ENCODE data around the gene PMM1. TPM values are rescaled to one million over a fixed set of nuclear protein-coding genes. Genes with fewer than 3 reads are reported as not detected.

Gene PMM1
- total and polyA plus RNA-seq, 3 experiments from 2014 or later, result 27.5 to 33.3 (median 33.2) TPM

DNA sequence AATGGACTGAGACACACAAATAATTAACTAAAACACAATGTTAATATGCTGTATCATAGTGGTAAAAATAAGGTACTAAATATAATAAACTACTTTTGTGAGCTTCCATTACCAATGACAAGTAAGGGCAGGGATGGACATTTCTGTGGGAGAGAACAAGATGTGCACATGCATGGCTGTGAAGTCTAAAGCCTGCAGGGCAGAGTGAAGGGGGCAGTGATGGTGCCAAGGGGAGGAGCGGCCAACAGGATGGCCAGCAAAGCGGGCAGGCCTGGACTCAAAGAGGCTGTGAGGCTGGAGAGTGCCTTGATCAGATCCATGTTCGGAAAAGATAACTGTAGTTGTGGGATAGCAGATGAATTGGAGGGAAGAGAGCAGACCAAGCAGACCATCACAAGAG is 18.7 kb upstream of the PMM1 start:
- no peaks in the 10 kb centered on the region for H3K27me3 ChIP-seq (ENCODE audit: insufficient read depth, low read length, poor library complexity, severe bottlenecking)
- H3K9me3 ChIP-seq (ENCODE audit: low read length), result no peaks in the 10 kb centered on the region
- Mint-ChIP-seq H3K27ac (no peak overlapping the region), H3K27me3 (peaks cover 0 to 10% of the 10 kb centered on the region in 2 donors), H3K4me1 (peaks cover 11 to 26% (median 14%) of the 10 kb centered on the region in 3 donors), H3K36me3 (peaks cover 4 to 38% (median 18%) of the 10 kb centered on the region in 3 donors), H3K9me3 (peaks cover 0 to 3% (median 0%) of the 10 kb centered on the region in 5 donors), H3K4me3 (no peak overlapping the region)
- H3K4me3 ChIP-seq (ENCODE audit: low read length), result no peak overlapping the region
- H3K4me1 ChIP-seq (ENCODE audit: insufficient read depth, low read length), result peaks cover 14% of the 10 kb centered on the region
- ChIA-PET POLR2A (interaction anchor here (0.6 kb wide), 1 partner anchor 71 kb away, joined by 3 read pairs; no protein-coding TSS in a partner anchor), CTCF (no interaction called here)
- H3K27ac ChIP-seq (ENCODE audit: low read depth, low read length), result no peak overlapping the region
- H3K36me3 ChIP-seq (ENCODE audit: insufficient read depth, low read length), result peaks cover 14% of the 10 kb centered on the region
- no peak for DNase-seq

DNA sequence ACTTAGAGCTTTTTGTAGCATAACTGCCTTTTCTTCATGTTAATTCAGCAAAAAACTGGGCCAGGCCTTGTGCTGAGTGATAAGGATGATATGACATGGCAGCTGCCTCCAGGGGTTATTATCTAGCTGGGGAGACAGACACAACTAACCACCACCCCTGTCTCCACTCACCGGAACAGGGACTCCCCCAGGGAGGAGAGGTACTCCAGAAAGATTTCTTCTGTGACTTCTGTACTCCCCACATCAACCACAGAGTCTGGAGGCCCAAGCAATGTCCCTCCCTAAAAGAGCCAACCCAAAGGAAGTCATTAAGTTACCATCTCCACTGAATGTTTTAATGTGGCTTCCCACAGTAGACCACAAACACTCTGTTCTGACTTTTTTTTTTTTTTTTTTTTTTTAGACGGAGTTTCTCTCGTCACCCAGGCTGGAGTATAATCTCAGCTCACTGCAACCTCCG is 14.3 kb upstream of the PMM1 start:
- H3K27me3 ChIP-seq (ENCODE audit: insufficient read depth, low read length, poor library complexity, severe bottlenecking), result no peaks in the 10 kb centered on the region
- Mint-ChIP-seq H3K4me3 (peak overlapping the region; percentile 41 to 85 (median 66)), H3K27ac (peak overlapping the region; percentile 43 to 96 (median 70)), H3K9me3 (peaks cover 0 to 3% (median 0%) of the 10 kb centered on the region in 5 donors), H3K36me3 (peaks cover 15 to 59% (median 27%) of the 10 kb centered on the region in 3 donors), H3K4me1 (peaks cover 23 to 29% (median 24%) of the 10 kb centered on the region in 3 donors), H3K27me3 (peaks cover 0 to 13% of the 10 kb centered on the region in 2 donors)
- POLR2A ChIA-PET, result interaction anchor here (0.6 to 1.6 kb wide), 5 partner anchors 14 to 1128 kb away, joined by 3 to 11 read pairs (median 4); partner anchors contain the start of genes PMM1 and SNU13
- H3K9me3 ChIP-seq (ENCODE audit: low read length), result no peaks in the 10 kb centered on the region
- H3K4me1 ChIP-seq (ENCODE audit: insufficient read depth, low read length), result peaks cover 18% of the 10 kb centered on the region
- H3K27ac ChIP-seq (ENCODE audit: low read depth, low read length), result no peak overlapping the region
- CTCF ChIA-PET, result interaction anchor here (0.6 to 2.0 kb wide), 5 partner anchors 13 to 736 kb away, joined by 3 to 6 read pairs (median 3); no protein-coding TSS in a partner anchor
- DNase-seq, result peak; percentile 44 to 87 (median 59)
- H3K4me3 ChIP-seq (ENCODE audit: low read length), result no peak overlapping the region
- peaks cover 25% of the 10 kb centered on the region for H3K36me3 ChIP-seq (ENCODE audit: insufficient read depth, low read length)

DNA sequence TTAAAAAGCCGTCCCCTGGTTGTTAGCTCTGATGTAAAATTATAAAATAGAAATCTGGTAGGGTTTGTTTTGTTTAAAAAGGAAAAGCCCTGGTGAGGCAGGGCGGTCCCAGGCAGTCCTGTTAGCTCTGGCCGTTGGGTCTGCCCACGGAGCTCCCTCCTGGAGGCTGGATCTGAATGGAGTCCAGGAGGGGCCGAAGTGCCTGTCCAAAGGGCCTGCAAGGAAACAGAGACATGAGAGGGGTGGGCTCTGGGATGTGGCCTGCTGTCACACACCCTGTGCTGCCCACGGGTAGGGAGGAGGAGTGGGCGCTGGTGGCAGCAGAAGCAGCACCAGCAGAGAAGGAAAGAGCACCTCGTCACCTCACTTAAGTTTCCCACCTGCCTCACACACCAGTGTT is 11.3 kb upstream of the PMM1 start:
- H3K36me3 ChIP-seq (ENCODE audit: insufficient read depth, low read length), result peaks cover 20% of the 10 kb centered on the region
- Mint-ChIP-seq H3K27me3 (peaks cover 0 to 13% of the 10 kb centered on the region in 2 donors), H3K27ac (peak overlapping the region in 1 of 8 donors; percentile 29), H3K4me3 (no peak overlapping the region), H3K9me3 (peaks cover 0 to 3% (median 0%) of the 10 kb centered on the region in 5 donors), H3K36me3 (peaks cover 15 to 45% (median 22%) of the 10 kb centered on the region in 3 donors), H3K4me1 (peaks cover 23 to 29% (median 24%) of the 10 kb centered on the region in 3 donors)
- DNase-seq, result no peak
- no peaks in the 10 kb centered on the region for H3K27me3 ChIP-seq (ENCODE audit: insufficient read depth, low read length, poor library complexity, severe bottlenecking)
- H3K4me3 ChIP-seq (ENCODE audit: low read length), result no peak overlapping the region
- H3K27ac ChIP-seq (ENCODE audit: low read depth, low read length), result no peak overlapping the region
- CTCF ChIA-PET, result interaction anchor here (1.6 kb wide), 1 partner anchor 10 kb away, joined by 3 read pairs; no protein-coding TSS in a partner anchor
- no peaks in the 10 kb centered on the region for H3K9me3 ChIP-seq (ENCODE audit: low read length)
- peaks cover 18% of the 10 kb centered on the region for H3K4me1 ChIP-seq (ENCODE audit: insufficient read depth, low read length)
- POLR2A ChIA-PET, result no interaction called here

DNA sequence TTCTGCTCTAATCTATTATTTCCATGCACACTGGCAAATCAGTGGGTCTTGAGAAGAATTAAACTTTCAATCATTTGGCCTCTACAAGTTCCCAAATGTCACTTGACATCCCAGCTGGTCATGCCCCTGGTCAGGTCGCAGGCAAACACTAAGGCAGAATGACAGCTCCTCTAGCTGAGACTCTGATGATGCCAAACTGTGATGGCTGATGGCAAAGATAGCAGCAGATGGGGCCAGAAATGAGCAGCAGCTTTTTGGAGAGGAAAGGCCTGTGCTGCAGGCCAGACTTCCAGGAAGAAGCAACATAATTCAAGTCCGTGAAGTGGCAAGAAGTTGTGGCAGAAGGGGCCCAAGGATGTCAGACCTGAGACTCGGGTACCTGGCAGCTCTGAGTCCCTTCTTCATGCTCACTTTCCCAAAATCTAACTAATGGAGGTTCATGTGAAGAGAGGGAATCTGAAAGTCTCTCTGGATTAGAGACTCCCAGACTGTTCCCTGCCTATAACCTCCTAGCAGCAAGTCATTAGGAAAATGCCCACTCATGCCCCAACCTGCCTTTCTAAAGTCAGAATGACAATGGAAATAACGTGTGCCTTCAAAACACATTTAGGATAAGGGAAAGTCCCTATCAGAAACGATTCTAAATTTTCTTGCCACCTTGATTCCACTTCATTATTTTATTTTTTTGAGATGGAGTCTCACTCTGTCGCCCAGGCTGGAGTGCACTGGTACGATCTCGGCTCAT is 9.4 kb upstream of the PMM1 start:
- H3K27me3 Mint-ChIP-seq, result peaks cover 0 to 6% of the 10 kb centered on the region in 2 donors
- H3K27me3 ChIP-seq (ENCODE audit: insufficient read depth, low read length, poor library complexity, severe bottlenecking), result no peaks in the 10 kb centered on the region
- POLR2A ChIA-PET, result interaction anchor here (0.8 kb wide), 1 partner anchor 9 kb away, joined by 6 read pairs; the partner anchor contains the start of gene PMM1
- H3K4me3 Mint-ChIP-seq, result no peak overlapping the region
- H3K9me3 Mint-ChIP-seq, result peaks cover 0 to 1% (median 0%) of the 10 kb centered on the region in 5 donors
- CTCF ChIA-PET, result interaction anchor here (1.2 kb wide), 1 partner anchor 9 kb away, joined by 3 read pairs; the partner anchor contains the start of gene PMM1
- H3K9me3 ChIP-seq (ENCODE audit: low read length), result no peaks in the 10 kb centered on the region
- H3K4me1 Mint-ChIP-seq, result peaks cover 18% of the 10 kb centered on the region in 3 donors
- peaks cover 11% of the 10 kb centered on the region for H3K4me1 ChIP-seq (ENCODE audit: insufficient read depth, low read length)
- no peak overlapping the region for H3K4me3 ChIP-seq (ENCODE audit: low read length)
- H3K36me3 ChIP-seq (ENCODE audit: insufficient read depth, low read length), result peaks cover 11% of the 10 kb centered on the region
- no peak overlapping the region for H3K27ac ChIP-seq (ENCODE audit: low read depth, low read length)
- DNase-seq, result no peak
- peaks cover 11 to 33% (median 15%) of the 10 kb centered on the region in 3 donors for H3K36me3 Mint-ChIP-seq
- peak overlapping the region in 1 of 8 donors; percentile 5 for H3K27ac Mint-ChIP-seq

DNA sequence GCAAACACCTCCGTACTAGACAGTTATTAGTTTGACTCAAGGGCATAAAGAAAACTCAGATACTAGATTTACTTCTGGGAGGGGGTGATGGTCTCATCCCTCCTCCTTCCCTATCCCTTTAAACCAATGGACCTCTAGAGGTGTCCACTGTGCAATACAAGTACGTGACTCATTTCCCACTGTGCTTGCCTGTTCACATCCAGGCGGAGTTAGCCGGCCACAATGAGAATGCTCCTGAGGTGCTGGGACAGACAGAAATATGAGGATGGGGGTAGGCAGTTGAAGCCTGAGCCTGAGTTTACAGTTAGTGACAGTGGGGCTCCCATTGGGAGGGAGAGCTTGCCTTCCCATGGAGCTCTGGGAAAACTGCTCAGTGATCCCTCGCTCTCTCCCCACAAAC is 8.4 kb upstream of the PMM1 start:
- POLR2A ChIA-PET, result interaction anchor here (0.8 kb wide), 1 partner anchor 8 kb away, joined by 6 read pairs; the partner anchor contains the start of gene PMM1
- Mint-ChIP-seq H3K27me3 (peaks cover 0 to 3% of the 10 kb centered on the region in 2 donors), H3K27ac (no peak overlapping the region), H3K9me3 (no peaks in the 10 kb centered on the region), H3K36me3 (peaks cover 11 to 29% (median 15%) of the 10 kb centered on the region in 3 donors), H3K4me1 (peaks cover 8% of the 10 kb centered on the region in 3 donors), H3K4me3 (no peak overlapping the region)
- Histone ChIP-seq H3K36me3 (ENCODE audit: insufficient read depth, low read length) (peaks cover 10% of the 10 kb centered on the region), H3K9me3 (ENCODE audit: low read length) (no peaks in the 10 kb centered on the region), H3K27me3 (ENCODE audit: insufficient read depth, low read length, poor library complexity, severe bottlenecking) (no peaks in the 10 kb centered on the region), H3K4me1 (ENCODE audit: insufficient read depth, low read length) (peaks cover 1% of the 10 kb centered on the region), H3K4me3 (ENCODE audit: low read length) (no peak overlapping the region), H3K27ac (ENCODE audit: low read depth, low read length) (no peak overlapping the region)
- no peak for DNase-seq
- CTCF ChIA-PET, result interaction anchor here (1.2 to 1.8 kb wide), 2 partner anchors 8 to 54 kb away, joined by 3 to 4 read pairs; partner anchors contain the start of genes PMM1 and POLR3H

DNA sequence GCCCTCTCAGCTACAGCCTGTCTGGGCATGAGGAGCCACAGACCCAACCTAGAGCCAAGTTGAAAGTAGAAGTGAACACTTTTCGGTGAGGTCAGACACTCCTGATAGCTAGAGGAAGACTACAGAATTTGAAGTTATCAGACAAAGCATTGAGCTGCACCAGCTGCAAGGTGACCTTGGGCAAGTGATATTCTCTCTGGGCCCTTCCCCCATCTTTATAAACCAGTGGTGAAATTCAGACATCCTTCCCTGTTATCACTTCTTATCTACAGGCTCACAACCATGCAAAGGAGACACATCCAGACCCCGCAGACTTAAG is 8.0 kb upstream of the PMM1 start:
- DNase-seq, result no peak
- no peak overlapping the region for H3K4me3 ChIP-seq (ENCODE audit: low read length)

DNA sequence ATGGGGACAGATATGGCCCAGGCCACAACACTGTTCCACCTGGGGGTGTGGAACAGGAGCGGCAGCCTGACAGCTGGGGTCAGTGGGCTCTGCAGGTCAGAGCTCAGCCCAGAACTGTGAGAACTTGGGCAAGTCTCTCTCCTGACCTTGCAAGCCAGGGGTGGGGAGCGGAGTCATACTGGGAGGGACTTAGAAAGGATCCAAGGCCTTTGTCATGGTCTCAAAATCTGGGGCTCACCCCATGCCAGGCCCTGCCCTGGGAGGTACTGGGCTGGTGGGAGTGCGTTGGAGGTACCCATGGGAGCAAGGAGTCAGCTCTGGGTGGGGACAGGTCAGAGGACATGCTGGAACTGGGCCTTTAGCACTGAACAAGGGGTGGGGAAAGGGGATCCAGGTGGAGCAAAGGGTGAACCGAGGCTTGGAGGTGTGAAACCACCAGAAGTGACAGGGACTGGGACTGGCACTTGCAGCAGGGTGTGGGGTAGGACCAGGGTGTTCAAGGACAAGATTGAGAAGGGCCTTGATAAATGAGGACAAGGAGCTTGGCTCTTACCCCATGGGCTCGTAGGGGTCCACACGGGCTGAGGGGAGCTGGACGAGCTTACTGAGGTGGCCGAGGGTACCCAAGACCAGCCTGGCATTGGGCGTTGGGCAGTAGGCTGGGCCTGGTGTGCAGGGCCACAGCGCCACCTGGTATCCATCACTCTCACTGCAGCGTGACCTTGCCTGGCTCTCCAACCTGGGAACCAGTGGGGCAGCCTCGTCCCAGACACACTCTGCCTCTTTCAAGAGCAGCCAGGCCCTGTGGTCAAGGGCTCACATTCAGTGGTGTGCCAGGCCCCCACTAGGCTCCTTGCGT is 7.4 kb upstream of the PMM1 start:
- Mint-ChIP-seq H3K27ac (no peak overlapping the region), H3K4me3 (no peak overlapping the region), H3K4me1 (no peaks in the 10 kb centered on the region), H3K36me3 (peaks cover 3 to 18% (median 8%) of the 10 kb centered on the region in 3 donors), H3K9me3 (no peaks in the 10 kb centered on the region), H3K27me3 (peaks cover 0 to 3% of the 10 kb centered on the region in 2 donors)
- H3K9me3 ChIP-seq (ENCODE audit: low read length), result no peaks in the 10 kb centered on the region
- peak in 1 of 5 donors; percentile 14 for DNase-seq
- H3K36me3 ChIP-seq (ENCODE audit: insufficient read depth, low read length), result no peaks in the 10 kb centered on the region
- H3K4me3 ChIP-seq (ENCODE audit: low read length), result no peak overlapping the region
- no peaks in the 10 kb centered on the region for H3K27me3 ChIP-seq (ENCODE audit: insufficient read depth, low read length, poor library complexity, severe bottlenecking)
- H3K27ac ChIP-seq (ENCODE audit: low read depth, low read length), result no peak overlapping the region
- no peaks in the 10 kb centered on the region for H3K4me1 ChIP-seq (ENCODE audit: insufficient read depth, low read length)
- CTCF ChIA-PET, result interaction anchor here (1.8 kb wide), 2 partner anchors 21 to 53 kb away, joined by 4 read pairs; partner anchors contain the start of gene POLR3H
- POLR2A ChIA-PET, result interaction anchor here (0.7 kb wide), 1 partner anchor 70 kb away, joined by 3 read pairs; no protein-coding TSS in a partner anchor

More for the DNA sequence above, 8.0 kb upstream of the PMM1 start:
- peaks cover 7 to 24% (median 11%) of the 10 kb centered on the region in 3 donors for H3K36me3 Mint-ChIP-seq
- no peaks in the 10 kb centered on the region for H3K27me3 ChIP-seq (ENCODE audit: insufficient read depth, low read length, poor library complexity, severe bottlenecking)
- no peak overlapping the region for H3K27ac ChIP-seq (ENCODE audit: low read depth, low read length)
- peaks cover 3 to 4% (median 3%) of the 10 kb centered on the region in 3 donors for H3K4me1 Mint-ChIP-seq
- no peaks in the 10 kb centered on the region for H3K4me1 ChIP-seq (ENCODE audit: insufficient read depth, low read length)
- peaks cover 0 to 3% of the 10 kb centered on the region in 2 donors for H3K27me3 Mint-ChIP-seq
- no peak overlapping the region for H3K27ac Mint-ChIP-seq
- ChIA-PET CTCF (interaction anchor here (1.2 to 1.8 kb wide), 3 partner anchors 8 to 54 kb away, joined by 3 to 4 read pairs (median 4); partner anchors contain the start of genes PMM1 and POLR3H), POLR2A (no interaction called here)
- H3K4me3 Mint-ChIP-seq, result no peak overlapping the region
- peaks cover 5% of the 10 kb centered on the region for H3K36me3 ChIP-seq (ENCODE audit: insufficient read depth, low read length)
- no peaks in the 10 kb centered on the region for H3K9me3 Mint-ChIP-seq
- no peaks in the 10 kb centered on the region for H3K9me3 ChIP-seq (ENCODE audit: low read length)

All from CD8-positive, alpha-beta memory T cell (primary cell).